ENCODE data around the gene GRB14. TPM values are rescaled to one million over a fixed set of nuclear protein-coding genes. Genes with fewer than 3 reads are reported as not detected.
"Not testable (repeated sequence)": the region's sequence is repeated elsewhere in the genome, so short reads cannot be mapped to it uniquely, and the experiment has no call there.

The GRB14 gene
- total RNA-seq, 1 donor from 2014 or later, result 2.7 TPM

- Histone ChIP-seq H3K4me1 (no peaks in the 10 kb centered on the region), H3K27me3 (no peaks in the 10 kb centered on the region), H3K36me3 (no peaks in the 10 kb centered on the region), H3K9me3 (no peaks in the 10 kb centered on the region), H3K4me3 (no peak overlapping the region), H3K27ac (no peak overlapping the region)
- intact Hi-C loops (cut with DNase I), result no loop called here
- no peak for DNase-seq (ENCODE audit: extremely low spot score in 2 of 2)
- TF ChIP-seq POLR2AphosphoS5 (IDR thresholded peaks at IDR 0.05; ENCODE audit: insufficient read depth in 1 of 2, low read depth in 1 of 2) (no peak), POLR2A (IDR thresholded peaks at IDR 0.05) (no peak)
- TF ChIP-seq, protein P1, sequence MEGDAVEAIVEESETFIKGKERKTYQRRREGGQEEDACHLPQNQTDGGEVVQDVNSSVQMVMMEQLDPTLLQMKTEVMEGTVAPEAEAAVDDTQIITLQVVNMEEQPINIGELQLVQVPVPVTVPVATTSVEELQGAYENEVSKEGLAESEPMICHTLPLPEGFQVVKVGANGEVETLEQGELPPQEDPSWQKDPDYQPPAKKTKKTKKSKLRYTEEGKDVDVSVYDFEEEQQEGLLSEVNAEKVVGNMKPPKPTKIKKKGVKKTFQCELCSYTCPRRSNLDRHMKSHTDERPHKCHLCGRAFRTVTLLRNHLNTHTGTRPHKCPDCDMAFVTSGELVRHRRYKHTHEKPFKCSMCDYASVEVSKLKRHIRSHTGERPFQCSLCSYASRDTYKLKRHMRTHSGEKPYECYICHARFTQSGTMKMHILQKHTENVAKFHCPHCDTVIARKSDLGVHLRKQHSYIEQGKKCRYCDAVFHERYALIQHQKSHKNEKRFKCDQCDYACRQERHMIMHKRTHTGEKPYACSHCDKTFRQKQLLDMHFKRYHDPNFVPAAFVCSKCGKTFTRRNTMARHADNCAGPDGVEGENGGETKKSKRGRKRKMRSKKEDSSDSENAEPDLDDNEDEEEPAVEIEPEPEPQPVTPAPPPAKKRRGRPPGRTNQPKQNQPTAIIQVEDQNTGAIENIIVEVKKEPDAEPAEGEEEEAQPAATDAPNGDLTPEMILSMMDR (IDR thresholded peaks at IDR 0.05), result no peak
These were observed 146.4 kb downstream of the GRB14 start for GRCh38 chr2:164474873-164475272.

DNA sequence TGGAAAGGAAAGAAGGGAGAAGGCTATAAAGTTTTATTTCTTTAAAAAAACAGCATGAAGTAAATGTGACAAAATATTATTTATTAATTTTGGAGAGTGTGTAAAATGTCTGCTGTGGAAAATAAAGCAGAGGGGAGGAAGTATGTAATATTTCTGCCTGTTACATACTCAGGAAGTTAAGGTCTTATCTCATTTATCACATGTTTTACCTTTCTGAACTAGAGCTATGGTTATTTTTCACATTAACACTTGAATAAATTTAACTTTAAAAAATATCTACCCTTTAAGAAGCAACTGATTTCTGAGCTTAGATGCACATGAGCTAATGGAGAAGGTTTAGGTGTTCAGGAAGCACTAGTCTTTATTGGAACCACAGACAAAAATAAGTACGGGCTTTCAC lies 148.3 kb downstream of the GRB14 start:
- Histone ChIP-seq H3K27me3 (no peaks in the 10 kb centered on the region), H3K4me1 (no peaks in the 10 kb centered on the region), H3K4me3 (no peak overlapping the region), H3K27ac (no peak overlapping the region), H3K9me3 (no peaks in the 10 kb centered on the region), H3K36me3 (no peaks in the 10 kb centered on the region)
- intact Hi-C loops (cut with DNase I), result no loop called here
- no peak for DNase-seq (ENCODE audit: extremely low spot score in 2 of 2)
- TF ChIP-seq, protein P1 (IDR thresholded peaks at IDR 0.05), result no peak
- TF ChIP-seq POLR2AphosphoS5 (IDR thresholded peaks at IDR 0.05; ENCODE audit: insufficient read depth in 1 of 2, low read depth in 1 of 2), result no peak
- TF ChIP-seq POLR2A (IDR thresholded peaks at IDR 0.05), result no peak

DNA sequence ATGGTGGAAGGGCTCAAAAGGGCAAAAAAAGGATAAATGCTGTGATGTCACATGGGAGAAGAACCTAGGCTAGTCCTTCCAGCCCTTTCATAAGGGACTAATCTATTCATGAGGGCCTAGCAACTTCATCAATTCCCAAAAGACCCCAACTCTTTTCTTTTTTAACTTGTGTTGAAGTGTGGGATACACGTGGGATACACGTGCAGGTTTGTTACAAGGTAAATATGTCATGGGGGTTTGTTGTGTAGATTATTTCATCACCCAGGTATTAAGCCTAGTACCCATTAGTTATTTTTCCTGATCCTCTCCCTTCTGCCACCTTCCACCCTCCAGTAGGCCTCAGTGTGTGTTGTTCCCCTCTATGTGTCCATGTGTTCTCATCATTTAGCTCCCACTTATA lies 156.2 kb downstream of the GRB14 start:
- H3K4me1 ChIP-seq; H3K27ac ChIP-seq; H3K27me3 ChIP-seq; DNase-seq (ENCODE audit: extremely low spot score in 2 of 2); H3K9me3 ChIP-seq; H3K36me3 ChIP-seq; intact Hi-C loops (cut with DNase I); H3K4me3 ChIP-seq: not testable (repeated sequence)

- Histone ChIP-seq H3K9me3 (no peaks in the 10 kb centered on the region), H3K4me1 (no peaks in the 10 kb centered on the region), H3K27me3 (no peaks in the 10 kb centered on the region), H3K4me3 (no peak overlapping the region), H3K36me3 (no peaks in the 10 kb centered on the region), H3K27ac (no peak overlapping the region)
- DNase-seq (ENCODE audit: extremely low spot score in 2 of 2), result no peak
- TF ChIP-seq POLR2A (IDR thresholded peaks at IDR 0.05) (no peak), POLR2AphosphoS5 (IDR thresholded peaks at IDR 0.05; ENCODE audit: insufficient read depth in 1 of 2, low read depth in 1 of 2) (no peak)
- TF ChIP-seq, protein P1 (IDR thresholded peaks at IDR 0.05), result no peak
- intact Hi-C loops (cut with DNase I), result no loop called here
These were observed 156.9 kb downstream of the GRB14 start for GRCh38 chr2:164464376-164464775.

DNA sequence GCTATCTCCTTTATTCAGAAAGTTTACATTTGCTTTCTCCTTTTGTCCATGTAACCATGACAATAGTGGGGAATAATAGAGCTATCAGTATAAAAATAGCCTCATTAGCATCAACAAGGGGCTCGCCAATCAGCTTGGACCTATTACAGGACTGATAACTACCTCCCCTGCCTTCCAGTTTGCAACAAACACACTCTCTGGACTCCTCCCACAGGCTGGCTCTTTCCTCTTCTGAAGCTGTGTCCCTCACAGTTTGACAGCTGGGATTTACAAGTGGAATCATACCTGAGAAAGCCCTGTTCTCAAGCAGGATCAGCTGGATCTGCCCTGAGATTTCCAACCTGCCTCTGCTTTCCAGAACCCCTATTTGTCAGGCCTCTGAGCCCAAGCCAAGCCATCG lies 162.5 kb downstream of the GRB14 start:
- Histone ChIP-seq H3K4me1 (no peaks in the 10 kb centered on the region), H3K4me3 (no peak overlapping the region), H3K27ac (no peak overlapping the region), H3K27me3 (no peaks in the 10 kb centered on the region), H3K9me3 (no peaks in the 10 kb centered on the region), H3K36me3 (no peaks in the 10 kb centered on the region)
- intact Hi-C loops (cut with DNase I), result no loop called here
- TF ChIP-seq POLR2AphosphoS5 (IDR thresholded peaks at IDR 0.05; ENCODE audit: insufficient read depth in 1 of 2, low read depth in 1 of 2) (no peak), POLR2A (IDR thresholded peaks at IDR 0.05) (no peak)
- TF ChIP-seq, protein P1 (IDR thresholded peaks at IDR 0.05), result no peak
- DNase-seq (ENCODE audit: extremely low spot score in 2 of 2), result no peak

GRCh38 chr2:164457271-164457670 lies 164.0 kb downstream of the GRB14 start:
- no peak overlapping the region for H3K27ac ChIP-seq

More at GRCh38 chr2:164457271-164457670, 164.0 kb downstream of the GRB14 start:
- Histone ChIP-seq H3K27me3 (no peaks in the 10 kb centered on the region), H3K4me3 (no peak overlapping the region), H3K4me1 (no peaks in the 10 kb centered on the region), H3K36me3 (no peaks in the 10 kb centered on the region), H3K9me3 (no peaks in the 10 kb centered on the region)
- no peak for DNase-seq (ENCODE audit: extremely low spot score in 2 of 2)
- no peak for TF ChIP-seq POLR2A (IDR thresholded peaks at IDR 0.05)
- TF ChIP-seq, protein P1 (IDR thresholded peaks at IDR 0.05), result no peak
- no peak for TF ChIP-seq POLR2AphosphoS5 (IDR thresholded peaks at IDR 0.05; ENCODE audit: insufficient read depth in 1 of 2, low read depth in 1 of 2)
- intact Hi-C loops (cut with DNase I), result no loop called here

Measured in vagina (tissue), 2 donors.